ENCODE results near the gene STARD3. TPM values are rescaled to one million over a fixed set of nuclear protein-coding genes. Genes with fewer than 3 reads are reported as not detected.

STARD3 gene
- total RNA-seq, 4 donors from 2014 or later = 27.5 to 47.3 (median 38.6) TPM

DNA sequence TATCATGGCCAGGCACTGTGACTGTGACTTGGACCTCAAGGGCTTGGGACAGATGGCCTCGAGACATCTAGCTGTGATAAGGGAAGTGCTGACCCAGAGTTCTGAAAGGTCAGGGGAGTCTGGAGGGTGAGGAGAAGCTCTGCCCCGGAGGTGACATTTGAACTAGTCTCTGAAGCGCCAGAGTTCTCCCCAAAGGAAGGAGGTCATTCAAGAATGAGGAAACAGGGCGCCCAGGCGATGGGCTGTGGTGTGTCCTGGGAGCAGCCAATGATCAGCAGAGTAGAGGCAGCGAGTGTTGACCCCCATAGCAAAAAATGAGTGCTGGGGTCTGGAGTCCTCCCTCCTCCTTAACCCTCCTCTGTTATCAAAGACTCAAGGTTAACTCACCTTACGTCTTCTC, 4.9 kb downstream of the STARD3 start:
- Histone ChIP-seq H3K27ac (replicated peaks in 1 of 4) (no peak overlapping the region), H3K4me1 (peaks cover 42 to 74% (median 64%) of the 10 kb centered on the region in 4 donors), H3K36me3 (no peaks in the 10 kb centered on the region), H3K27me3 (no peaks in the 10 kb centered on the region), H3K4me3 (no peak overlapping the region), H3K9me3 (no peaks in the 10 kb centered on the region)
- TF ChIP-seq POLR2AphosphoS5 (IDR thresholded peaks at IDR 0.05) (no peak), EP300 (IDR thresholded peaks at IDR 0.05) (no peak), CTCF (IDR thresholded peaks at IDR 0.05) (no peak), POLR2A (IDR thresholded peaks at IDR 0.05; ENCODE audit: low read depth) (no peak)
- intact Hi-C loops (cut with DNase I) = no loop called here
- no peak for DNase-seq (ENCODE audit: extremely low spot score)
- WGBS = 68% methylated on average over 6 of the region's 7 CpGs

DNA sequence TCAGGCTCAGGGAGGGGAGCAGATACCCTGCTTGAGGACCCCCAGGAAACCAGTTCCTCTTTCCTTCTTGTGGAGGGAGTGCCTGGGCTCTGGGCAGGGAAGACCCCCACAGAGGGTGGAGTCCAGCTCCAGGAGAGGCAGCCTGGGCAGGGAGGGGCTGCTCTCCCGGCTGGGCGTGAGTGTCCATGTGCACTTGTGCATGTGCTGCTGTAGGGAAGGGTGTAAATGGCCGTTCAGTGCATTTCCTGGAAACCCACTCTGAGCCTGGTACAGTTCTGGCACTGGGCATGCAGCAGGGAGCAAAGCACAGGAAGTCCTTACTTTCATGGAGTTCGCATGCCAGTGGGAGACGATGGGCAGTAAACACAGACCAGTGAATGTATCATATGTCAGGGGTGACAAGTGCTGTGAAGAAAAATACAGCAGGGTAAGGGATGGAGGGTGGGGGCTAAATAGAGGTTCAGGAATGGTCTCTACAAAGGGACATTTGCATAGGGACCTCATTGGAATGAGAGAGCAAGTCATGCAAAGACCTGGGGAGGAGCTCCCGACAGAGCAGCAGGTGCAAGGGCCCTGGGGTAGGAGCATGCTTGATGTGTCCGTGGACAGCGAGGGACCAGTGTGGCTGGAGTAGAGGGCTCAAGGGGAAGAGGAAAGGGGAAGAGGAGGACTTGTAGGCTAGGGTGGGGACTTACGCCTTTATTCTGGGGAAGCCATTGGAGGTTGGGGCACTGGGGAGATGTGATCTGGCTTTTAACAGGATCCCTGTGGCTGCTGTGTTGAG, 5.5 kb downstream of the STARD3 start:
- no peak for DNase-seq (ENCODE audit: extremely low spot score)
- Histone ChIP-seq H3K4me1 (peaks cover 44 to 78% (median 65%) of the 10 kb centered on the region in 4 donors), H3K9me3 (no peaks in the 10 kb centered on the region), H3K27ac (replicated peaks in 1 of 4) (no peak overlapping the region), H3K27me3 (no peaks in the 10 kb centered on the region), H3K4me3 (no peak overlapping the region), H3K36me3 (no peaks in the 10 kb centered on the region)
- 87% methylated on average over 6 of the region's 9 CpGs for WGBS
- TF ChIP-seq POLR2AphosphoS5 (IDR thresholded peaks at IDR 0.05) (no peak), POLR2A (IDR thresholded peaks at IDR 0.05; ENCODE audit: low read depth) (no peak), CTCF (IDR thresholded peaks at IDR 0.05) (no peak), EP300 (IDR thresholded peaks at IDR 0.05) (no peak)
- intact Hi-C loops (cut with DNase I) = no loop called here

DNA sequence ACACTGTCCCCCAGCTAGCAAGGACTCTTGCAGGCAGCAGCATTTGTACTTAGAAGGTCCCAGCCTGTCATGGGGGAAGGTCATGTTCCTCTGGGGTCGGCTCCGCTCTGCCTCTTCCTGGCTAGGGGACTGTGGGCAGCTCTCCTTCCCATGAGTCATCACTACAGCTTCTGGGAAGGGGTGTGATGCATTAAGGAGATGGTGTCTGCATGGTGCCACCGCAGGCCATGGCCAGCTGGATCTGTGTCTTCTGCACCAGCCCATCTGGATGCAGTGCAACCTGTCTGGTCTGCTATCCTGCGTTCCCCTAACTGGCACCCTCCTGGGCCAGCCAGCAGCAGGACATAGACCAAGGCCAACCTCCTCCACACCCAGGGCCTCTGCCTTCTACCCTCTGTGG, 6.3 kb downstream of the STARD3 start:
- intact Hi-C loops (cut with DNase I) = no loop called here

DNA sequence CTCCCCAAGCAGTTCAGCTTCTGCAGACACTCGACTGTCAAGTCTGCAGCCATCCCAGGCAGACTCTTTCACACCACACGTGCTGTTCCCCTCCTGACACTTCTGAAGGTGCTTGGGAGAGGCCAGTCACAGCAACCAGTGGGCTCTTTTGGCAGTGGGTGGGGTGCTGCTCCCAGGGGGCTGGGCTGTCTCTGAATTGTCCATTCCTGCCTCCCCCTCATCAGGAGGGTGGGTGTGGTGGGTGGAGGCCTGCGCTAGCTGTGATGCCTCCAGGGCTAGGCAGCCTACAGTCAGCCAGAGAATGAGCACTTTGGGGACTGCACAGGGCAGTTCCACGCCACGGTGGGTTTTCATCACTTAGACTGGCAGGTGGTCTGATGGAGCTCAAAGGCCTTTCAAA, 10.3 kb downstream of the STARD3 start:
- no peak overlapping the region for H3K4me3 ChIP-seq
- peaks cover 6 to 38% (median 30%) of the 10 kb centered on the region in 4 donors for H3K4me1 ChIP-seq
- H3K9me3 ChIP-seq = no peaks in the 10 kb centered on the region
- intact Hi-C loops (cut with DNase I) = no loop called here
- DNase-seq (ENCODE audit: extremely low spot score) = no peak
- no peaks in the 10 kb centered on the region for H3K27me3 ChIP-seq
- TF ChIP-seq POLR2AphosphoS5 (IDR thresholded peaks at IDR 0.05) (no peak), POLR2A (IDR thresholded peaks at IDR 0.05; ENCODE audit: low read depth) (no peak), EP300 (IDR thresholded peaks at IDR 0.05) (no peak), CTCF (IDR thresholded peaks at IDR 0.05) (no peak)
- peaks cover 0 to 10% (median 0%) of the 10 kb centered on the region in 4 donors for H3K36me3 ChIP-seq
- no peak overlapping the region for H3K27ac ChIP-seq (replicated peaks in 1 of 4)
- 88% methylated on average over 5 of the region's 5 CpGs for WGBS

More for the DNA sequence above, 6.3 kb downstream of the STARD3 start:
- 86% methylated on average over 4 of the region's 4 CpGs for WGBS
- no peaks in the 10 kb centered on the region for H3K27me3 ChIP-seq
- no peak for TF ChIP-seq POLR2A (IDR thresholded peaks at IDR 0.05; ENCODE audit: low read depth)
- no peak for TF ChIP-seq CTCF (IDR thresholded peaks at IDR 0.05)
- no peak for TF ChIP-seq EP300 (IDR thresholded peaks at IDR 0.05)
- no peak for TF ChIP-seq POLR2AphosphoS5 (IDR thresholded peaks at IDR 0.05)
- H3K36me3 ChIP-seq = no peaks in the 10 kb centered on the region
- H3K9me3 ChIP-seq = no peaks in the 10 kb centered on the region
- DNase-seq (ENCODE audit: extremely low spot score) = no peak
- H3K4me3 ChIP-seq = no peak overlapping the region
- peaks cover 36 to 71% (median 57%) of the 10 kb centered on the region in 4 donors for H3K4me1 ChIP-seq
- H3K27ac ChIP-seq (replicated peaks in 1 of 4) = no peak overlapping the region

Measured in esophagus muscularis mucosa (tissue), 4 donors.